8988T (cell line): ENCODE data around the gene ARID1A.

Experiments
- DNase-seq: peaks from one replicate; pipeline ENCODE4 v3.0.0; 2011

ARID1A gene

DNA sequence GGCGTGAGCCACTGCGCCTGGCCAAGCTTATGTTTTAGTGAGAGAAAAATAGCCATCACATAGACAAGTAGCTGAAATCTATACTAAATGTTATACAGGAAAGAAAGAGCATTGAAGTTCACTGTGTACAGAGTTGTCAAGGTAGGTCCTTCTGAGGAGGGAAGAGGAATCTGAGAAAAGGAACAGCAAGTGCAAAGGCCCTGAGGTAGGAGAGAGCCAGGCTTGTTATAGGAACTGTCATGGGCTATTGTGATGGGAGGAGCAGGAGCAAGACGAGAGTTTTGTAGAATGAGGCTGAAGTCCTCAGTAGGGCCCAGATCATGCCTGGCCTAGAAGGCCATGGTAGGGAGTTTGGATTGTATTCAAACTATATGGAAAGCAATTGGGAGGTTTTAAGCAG, 135.2 kb downstream of the ARID1A start:
- DNase-seq, result no peak
